ENCODE results near the gene UBXN2A.
"Not testable (repeated sequence)": the region's sequence is repeated elsewhere in the genome, so short reads cannot be mapped to it uniquely, and the experiment has no call there.

UBXN2A gene

DNA sequence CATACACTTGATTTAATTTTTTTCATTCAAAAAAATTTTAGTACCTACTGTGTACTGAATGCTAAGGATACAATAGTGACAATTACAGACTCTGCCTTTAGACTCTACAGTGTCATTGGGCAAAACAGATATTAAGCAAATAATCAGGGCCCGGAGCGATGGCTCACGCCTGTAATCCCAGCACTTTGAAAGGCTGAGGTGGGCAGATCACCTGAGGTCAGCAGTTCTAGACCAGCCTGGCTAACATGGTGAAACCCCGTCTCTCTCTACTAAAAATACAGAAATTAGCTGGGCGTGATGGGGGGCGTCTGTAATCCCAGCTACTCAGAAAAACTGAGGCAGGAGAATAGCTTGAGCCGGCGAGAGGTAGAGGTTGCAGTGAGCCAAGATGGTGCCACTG lies 1.4 kb downstream of the UBXN2A start:
- no peak for DNase-seq

DNA sequence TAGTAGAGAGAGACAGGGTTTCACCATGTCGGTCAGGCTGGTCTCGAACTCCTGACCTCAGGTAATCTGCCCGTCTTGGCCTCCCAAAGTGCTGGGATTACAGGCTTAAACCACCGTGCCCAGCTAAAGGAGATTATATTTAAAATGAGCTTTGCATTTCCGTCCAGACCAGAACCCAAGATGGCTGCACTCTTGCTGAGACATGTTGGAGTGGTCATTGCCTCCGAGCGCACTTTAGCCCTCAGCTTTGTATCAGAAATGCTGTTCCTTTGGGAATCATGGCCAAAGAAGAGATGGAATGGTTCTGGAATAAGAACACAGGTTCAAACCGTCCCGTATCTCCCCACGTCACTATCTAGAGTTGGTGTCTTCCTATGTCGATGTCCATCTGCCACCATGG lies 3.4 kb downstream of the UBXN2A start:
- no peak for DNase-seq

DNA sequence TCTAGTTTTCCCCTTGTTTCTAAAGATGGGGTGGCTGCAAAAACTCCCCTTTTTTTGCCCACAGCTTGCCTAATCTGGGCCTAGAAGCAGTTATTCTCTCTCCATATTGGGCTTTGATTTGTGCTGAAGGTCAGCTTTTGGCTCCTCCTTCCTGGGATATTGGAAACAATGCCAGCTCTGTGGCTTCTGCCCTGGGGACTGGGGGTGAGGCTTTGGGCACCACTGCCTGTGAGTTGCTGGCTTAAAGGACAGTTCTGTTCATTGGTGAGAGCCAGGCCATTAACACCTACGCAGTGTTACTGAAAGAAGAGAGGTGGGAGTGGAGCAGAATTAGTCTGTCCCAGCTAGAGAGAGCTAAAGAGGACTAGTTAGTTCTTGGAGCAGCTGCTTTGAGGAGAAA lies 4.3 kb downstream of the UBXN2A start:
- DNase-seq, result no peak

DNA sequence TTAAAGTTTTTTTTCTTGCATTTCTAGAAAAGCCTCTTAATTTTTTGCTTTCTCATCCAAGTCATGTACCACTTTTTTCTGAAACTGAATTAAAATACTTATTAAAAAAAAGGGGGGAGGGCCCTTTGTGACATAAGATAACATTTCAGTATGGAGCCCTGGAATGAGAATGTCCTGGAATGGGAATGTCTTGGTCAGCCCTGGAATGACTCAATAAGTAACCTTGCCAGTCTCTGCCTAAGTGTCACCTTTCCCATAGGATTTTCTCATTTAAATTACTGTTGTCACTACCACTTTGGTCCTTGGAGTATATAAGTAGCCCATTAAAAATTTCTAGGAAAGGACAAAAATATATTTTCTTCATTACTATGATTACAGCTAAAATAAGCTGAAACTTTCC lies 4.7 kb downstream of the UBXN2A start:
- no peak for DNase-seq

DNA sequence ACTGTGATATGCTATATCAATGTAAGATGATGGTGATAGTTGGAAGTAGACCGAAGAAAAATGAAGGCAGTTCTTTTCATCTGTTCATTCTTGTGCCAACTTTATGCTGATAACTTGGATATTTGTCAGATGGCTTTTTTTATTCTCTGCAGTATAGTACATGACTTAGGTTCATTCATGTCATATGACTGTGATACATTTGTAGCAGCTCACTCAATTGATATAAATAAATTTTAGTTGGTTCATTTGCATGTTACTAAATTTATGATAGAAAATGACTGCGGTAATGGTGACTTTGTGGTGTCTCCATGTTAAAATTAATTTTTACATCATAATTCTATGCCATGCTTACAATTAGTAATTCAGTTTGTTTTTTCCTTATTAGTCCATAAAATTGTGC lies 7.1 kb downstream of the UBXN2A start:
- DNase-seq, result no peak

DNA sequence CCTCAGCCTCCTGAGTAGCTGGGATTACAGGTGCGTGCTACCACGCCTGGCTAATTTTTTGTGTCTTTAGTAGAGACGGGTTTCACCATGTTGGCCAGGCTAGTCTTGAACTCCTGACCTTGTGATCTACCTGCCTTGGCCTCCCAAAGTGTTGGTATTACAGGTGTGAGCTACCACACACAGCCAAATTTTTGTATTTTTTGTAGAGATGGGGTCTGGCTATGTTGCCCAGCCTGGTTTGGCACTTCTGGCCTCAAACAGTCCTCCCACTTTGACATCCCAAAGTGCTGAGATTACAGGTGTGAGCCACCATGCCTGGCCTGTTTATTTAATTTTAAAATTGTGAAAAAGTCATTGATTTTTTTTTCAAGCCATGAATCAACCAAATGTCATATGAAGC lies 12.3 kb downstream of the UBXN2A start:
- DNase-seq, result not testable (repeated sequence)

DNA sequence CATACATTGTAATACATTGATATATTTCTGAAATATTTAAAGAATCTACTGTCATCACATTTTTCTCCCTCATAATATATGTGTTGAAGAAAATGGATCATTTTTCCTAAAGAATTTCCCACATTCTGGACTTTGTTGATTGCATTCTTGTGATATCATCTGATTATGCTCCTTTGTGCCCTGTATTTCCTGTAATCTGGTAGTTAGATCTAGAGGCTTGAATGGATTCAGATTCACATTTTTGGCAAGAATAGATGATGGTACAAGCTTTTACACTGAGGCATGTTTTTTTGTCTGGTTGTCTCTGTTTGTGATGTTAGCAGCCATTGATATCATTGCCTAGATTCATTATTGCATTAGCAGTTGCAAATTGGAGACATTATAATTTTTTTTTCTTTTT lies 13.4 kb downstream of the UBXN2A start:
- DNase-seq, result no peak

DNA sequence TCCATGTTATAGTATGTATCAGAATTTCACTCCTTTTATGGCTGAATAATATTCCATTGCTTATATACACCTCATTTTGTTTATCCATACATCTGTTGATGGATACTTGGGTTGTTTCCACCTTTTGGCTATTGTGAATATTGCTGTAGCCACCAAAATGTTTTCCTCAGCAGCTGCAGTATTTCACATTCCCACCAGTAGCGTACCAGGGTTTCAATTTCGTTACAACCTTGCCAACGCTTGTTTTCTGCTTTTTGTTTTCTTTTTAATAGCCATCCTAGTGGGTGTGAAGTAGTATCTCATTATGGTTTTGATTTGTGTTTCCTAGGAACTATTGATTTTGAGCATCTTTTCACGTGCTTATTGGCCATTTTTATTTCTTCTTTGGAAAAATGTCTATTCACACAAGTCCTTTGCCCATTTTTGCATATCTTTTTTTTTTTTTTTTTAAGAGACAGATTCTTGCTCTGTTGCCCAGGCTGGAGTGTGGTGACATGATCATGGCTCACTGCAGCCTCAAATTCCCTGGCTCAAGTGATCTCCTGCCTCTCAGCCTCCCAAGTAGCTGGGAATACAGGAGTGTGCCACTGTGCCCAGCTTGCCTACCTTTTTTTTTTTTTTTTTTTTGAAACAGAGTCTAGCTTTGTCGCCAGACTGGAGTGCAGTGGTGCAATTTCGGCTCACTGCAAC lies 14.2 kb downstream of the UBXN2A start:
- DNase-seq, result no peak

DNA sequence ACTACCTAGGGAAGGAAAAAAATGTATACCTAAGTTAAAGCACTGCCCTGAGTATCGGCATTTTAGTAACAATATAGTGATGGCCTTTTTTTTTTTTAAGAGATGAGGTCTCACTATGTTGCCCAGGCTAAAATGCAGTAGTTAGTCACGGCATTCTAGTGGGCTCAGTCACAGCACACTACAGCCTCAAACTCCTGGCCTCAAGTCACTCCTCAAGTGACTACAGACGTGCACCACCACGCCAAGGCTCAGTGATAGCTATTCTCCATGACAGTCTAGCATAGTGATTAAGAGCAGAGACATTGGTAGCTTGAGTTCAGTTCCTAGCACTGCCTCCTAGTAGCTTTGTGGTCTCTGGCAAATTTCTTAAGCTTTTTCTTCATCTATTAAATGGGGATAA lies 27.6 kb downstream of the UBXN2A start:
- no peak for DNase-seq

DNA sequence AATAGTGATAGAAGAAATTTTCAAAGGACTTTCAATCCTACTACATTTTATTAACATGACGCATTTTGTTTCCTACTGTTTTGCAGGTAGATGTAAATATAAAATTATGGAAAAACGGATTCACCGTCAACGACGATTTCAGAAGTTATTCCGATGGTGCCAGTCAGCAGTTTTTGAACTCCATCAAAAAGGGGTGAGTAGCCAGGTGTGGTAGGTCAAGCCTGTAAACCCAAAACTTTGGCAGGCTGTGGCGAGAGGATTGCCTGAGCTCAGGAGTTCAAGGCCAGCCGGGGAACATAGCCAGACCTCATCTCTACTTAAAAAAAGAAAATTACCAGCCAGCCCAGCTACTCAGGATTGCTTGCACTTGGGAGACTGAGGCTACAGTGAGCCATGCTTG lies 36.6 kb downstream of the UBXN2A start:
- no peak for DNase-seq

DNA sequence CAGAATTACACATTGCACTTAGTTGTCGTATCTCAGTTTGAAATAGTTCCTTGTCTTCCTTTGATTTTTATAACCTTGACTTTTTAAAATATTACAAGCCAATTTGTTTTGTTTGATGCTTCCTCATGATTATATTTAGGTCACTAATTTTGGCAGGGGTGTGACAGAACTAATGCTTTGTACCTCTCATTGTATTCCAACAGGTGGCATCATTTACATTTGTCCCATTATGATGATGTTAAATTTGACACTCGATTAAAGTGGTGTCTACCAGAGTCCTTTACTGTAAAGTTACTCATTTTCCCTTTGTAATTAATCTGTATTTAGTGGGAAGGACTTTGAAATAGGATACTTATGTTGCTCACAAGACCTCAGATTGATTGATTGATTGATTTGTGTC lies 48.1 kb downstream of the UBXN2A start:
- peak in 1 of 2 donors; percentile 42 for DNase-seq

DNA sequence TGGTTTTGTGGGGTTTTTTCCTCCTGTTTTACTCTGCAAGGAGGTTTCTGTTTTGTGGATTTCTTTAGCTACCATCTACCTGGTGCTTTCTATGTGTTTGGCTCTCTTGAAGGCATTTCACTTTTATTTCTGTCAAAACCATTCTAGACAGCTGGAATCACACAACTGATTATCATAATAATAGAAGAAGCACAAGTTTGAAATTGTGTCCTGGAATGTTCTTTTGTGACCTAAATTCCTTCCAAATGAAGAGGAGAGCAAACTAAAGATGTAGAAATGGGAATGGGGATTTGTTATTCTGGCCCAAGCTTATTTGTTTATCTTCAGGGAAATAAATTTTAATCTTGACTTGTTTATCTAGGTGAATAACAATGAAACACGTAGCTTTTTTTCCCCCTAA lies 52.7 kb downstream of the UBXN2A start:
- DNase-seq, result no peak

DNA sequence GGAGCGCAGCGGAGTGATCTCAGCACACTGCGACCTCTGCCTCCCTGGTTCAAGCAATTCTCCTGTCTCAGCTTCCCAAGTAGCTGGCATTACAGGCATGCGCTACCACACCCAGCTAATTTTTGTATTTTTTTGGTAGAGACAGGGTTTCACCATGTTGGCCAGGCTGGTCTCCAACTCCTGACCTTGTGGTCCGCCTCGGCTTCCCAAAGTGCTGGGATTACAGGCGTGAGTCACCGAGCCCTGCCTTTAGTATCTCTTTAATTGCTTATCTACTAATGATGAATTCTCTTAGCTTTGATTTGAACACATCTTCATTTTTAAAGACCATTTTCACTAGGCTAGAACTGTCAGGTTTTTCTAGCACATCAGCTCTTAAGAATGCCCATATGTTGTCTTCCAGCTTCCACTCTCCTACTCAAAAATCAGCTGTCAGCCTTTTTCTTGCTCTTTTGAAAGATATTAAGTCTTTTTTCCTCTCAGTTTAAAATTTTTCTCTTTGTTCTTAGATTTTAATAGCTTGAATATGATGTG lies 53.5 kb downstream of the UBXN2A start:
- DNase-seq, result no peak

DNA sequence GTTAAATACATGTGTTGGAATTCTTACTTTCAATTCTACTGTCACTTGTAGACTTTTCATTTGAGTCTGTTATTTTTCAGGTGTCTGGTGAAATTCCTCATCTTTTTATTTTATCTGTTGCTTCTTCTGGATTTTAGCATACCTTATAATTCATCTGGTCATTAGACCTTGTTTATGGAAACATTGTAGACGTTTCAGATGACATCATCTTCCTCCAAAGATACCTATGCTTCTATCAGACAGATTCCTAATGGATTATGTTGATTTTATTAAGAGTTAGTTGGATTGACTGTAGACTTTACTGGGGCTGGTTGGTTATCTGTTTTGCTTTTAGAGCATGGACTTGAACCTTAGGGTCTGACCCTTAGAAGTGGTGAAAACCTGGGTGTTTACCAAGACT lies 54.3 kb downstream of the UBXN2A start:
- no peak for DNase-seq

DNA sequence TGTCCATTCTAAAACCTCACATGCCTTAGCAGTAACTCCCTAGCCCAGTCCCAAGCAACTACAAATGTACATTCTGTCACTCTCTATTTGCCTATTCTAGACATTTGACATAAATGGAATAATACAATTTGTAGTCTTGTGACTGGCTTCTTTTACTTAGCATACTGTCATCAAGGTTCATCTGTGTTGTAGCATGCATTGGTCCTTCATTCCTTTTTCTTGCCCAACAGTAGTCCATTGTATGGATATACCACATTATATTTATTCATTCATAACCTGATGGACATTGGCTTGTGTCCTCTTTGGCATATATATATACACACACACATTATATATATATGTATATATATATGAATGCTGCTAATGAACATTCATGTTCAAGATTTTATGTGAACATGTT lies 67.4 kb downstream of the UBXN2A start:
- DNase-seq, result no peak

DNA sequence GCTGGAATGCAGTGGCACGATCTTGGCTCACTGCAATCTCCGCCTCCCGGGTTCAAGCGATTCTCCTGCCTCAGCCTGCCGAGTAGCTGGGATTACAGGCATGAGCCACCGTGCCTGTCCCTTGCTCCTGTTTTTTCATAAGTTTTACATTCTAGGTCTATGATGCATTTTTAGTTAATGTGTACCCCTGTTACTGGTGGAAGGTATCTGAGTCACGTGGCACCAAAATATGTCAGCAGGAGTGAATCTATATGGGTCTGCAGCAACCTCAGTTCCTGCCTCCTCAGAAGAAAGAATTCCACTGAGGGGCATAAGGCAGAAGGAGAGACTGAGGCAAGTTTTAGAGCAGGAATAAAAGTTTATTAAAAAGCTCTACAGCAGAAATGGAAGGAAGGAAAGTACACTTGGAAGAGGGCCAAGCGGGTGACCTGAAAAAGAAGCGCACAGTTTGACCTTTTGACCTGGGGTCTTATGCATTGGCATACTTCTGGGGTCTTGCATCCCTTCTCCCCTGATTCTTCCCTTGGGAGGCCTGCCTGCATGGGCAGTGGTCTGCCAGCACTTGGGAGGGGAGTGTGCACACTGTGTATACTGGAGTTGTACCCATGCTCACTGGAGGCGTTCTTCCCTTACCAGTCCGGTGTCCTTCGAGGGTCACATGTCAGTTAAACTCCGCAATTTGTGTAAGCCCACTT lies 68.6 kb downstream of the UBXN2A start:
- no peak for DNase-seq

DNA sequence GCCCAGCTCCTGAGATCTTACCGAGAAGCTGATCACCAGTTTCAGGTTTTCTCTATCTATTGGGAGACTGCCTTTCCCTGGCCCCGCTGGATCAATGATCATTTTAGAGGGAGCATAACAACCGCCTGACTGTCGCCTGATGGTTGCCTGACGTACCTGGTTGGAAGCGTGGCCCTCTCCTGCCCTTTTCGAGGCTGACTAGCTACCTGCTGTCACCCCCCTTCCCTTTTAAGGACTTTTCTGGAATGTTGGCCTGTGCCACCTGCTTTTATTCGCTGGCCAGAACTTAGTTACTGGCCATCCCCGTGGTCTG lies 69.1 kb downstream of the UBXN2A start:
- DNase-seq, result no peak

DNA sequence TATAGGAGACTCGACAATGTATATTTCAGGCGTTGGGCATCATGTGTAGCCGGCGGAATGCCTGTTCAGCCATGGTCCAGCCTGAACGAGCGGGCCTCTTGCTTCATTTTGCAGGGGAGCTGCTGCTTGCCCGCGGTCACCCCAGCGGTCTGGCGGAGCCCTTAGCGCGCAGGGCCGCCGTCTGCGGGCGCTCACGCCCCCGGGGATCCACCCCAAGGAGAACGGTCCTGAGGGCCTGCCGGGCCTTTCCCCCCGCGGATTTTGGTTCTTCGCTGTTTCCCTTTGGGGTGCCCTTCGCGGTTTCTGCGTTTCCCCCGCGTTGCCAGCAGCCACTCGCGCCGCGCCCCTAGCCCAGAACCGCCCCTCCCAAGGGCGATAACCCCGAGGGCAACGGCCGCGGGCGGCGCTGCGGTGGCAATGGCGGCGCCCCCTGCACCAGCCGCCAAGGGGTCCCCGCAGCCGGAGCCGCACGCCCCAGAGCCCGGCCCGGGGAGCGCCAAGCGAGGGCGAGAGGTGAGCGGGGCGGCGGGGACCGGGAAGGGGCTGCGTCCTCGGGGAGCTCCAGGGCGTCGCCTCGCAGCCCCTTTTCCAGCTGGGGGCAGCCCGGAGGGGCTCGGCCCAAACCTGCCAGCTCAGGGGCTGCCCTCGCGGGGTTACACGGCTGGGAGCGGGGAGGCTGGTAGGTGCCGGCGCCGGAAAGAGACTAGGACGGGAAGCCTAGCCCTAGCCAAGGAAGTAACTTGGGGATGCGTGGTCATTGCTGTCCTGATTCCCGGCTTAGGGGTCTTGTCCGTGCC lies 69.6 kb downstream of the UBXN2A start, which contains the start of gene MFSD2B:
MFSD2B (plus strand) TSS at position 406 of the 797 bp plus-strand sequence; CDS start at position 418, 12 bp downstream.
- DNase-seq, result no peak

DNA sequence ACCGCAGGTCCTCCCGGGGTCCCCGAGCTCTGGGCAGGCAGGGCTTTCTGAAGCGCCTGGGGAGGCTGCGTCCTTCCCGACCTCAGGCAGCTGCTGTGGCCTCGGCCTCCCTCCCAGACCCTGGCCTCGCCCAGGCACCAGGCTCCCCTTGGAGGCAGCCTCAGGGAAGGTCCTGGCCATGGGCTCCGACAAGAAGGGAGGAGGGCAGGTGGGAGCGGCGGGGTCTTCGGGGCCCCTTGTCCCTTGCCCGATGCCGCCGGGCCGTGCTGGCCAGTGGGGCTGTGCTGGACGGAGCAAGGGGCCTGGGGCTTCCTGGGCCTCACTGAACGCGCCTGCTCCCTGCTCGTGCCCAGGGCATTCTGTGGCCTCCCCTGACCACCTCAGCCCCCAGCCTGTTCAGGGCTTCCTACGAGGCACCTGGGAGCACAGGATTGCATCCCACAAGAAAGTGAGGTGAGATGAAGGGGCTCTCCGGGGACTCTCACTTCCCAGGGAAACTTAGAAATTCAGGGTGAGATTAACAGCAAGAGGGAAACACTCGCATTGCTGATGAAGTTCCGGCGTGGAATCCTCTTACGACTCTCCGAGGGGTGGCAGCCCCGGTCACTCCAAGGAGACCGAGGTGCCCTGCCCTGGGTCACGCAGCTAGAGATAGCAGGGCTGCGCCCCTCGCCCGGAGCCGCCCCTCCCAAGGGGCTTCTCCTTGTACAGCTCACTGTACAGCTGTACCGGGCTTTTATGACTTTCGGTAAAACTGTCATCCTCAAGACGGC lies 70.4 kb downstream of the UBXN2A start:
- DNase-seq, result no peak

DNA sequence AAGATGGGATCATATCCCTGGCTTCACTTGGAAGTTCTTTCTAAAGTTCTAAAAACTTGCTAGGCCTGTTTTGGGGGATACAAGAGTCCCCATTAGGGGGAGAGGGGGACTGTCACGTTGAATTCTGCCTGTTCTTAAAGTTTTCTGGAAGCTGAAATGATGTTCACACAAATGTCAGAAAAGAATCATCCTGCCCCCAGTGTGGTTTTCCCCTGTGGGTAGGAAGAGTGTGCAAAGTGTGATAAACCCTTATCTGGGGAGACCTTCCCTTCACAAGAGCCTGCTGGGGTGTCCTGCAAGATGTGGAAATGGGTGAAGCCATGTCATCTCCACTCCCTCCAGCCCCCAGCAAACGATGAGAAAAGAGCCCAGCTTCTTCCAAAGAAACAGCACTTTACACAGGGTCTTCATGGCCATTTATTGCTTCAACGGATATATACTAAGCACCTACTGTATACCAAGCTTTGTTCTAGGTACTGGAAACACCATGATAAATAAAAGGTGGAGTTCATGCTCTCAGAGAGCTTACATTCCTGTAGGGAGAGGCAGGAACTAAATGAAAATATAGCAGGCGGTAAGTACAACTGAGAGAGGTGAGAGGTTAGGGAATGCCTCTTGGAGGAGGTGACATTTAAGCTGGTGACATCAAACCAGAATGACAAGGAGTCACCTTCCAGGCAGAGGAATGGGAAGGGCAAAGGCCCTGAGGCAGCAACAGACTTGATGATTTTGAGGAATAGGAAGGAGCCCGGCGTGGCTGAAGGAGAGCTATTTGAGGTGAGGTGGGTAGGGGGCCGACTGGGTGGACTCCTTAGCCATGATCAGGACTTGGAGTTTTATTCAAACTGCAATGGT lies 71.2 kb downstream of the UBXN2A start:
- no peak for DNase-seq

DNA sequence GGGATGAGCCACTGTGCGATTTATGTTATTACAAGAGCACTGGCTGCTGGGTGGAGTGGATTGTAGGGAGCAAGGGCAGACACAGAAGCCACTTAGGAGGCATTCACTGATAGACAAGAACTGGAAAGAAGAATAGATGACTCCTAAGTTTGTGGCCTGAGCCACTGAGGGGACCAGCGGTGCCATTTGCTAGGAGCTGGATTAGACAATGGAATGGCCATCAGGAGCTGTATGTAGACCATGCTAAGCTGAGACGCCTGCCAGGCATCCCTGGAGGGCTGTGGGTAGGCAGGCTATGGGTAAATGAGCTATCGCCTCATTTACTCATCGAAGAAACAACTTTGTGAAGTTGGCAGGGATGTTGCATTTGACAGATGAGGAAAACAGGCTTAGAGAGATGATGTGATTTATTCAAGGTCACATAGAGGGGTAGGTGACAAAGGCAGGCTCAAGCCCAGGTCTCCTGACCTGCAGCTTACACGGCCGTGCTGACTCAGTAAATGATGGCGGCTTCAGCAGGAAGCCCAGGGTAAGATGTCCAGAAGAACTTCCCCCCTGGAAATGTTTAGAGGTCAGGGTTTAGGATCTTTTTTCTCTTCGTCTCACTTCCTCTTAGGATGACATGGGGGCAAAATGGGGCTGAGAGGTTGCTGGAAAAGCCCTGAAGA lies 72.4 kb downstream of the UBXN2A start:
- DNase-seq, result no peak
